ENCODE data around the gene MPHOSPH6.
A peak's percentile ranks its signal among the peaks of the same experiment; 100 is the strongest.

MPHOSPH6 gene

GRCh38 chr16:82160226-82160625 lies 9.8 kb downstream of the MPHOSPH6 start:
- Mint-ChIP-seq H3K4me1 (peaks cover 23% of the 10 kb centered on the region), H3K9me3 (peaks cover 11% of the 10 kb centered on the region), H3K4me3 (no peak overlapping the region), H3K27me3 (ENCODE audit: low read depth, poor library complexity) (no peaks in the 10 kb centered on the region), H3K27ac (no peak overlapping the region), H3K36me3 (ENCODE audit: low read depth) (peaks cover 94% of the 10 kb centered on the region)
- no peak for DNase-seq
- TF ChIP-seq CTCF (IDR thresholded peaks at IDR 0.05): no peak

GRCh38 chr16:82157836-82158235 lies 12.2 kb downstream of the MPHOSPH6 start:
- no peak overlapping the region for H3K4me3 Mint-ChIP-seq
- peaks cover 22% of the 10 kb centered on the region for H3K4me1 Mint-ChIP-seq
- no peaks in the 10 kb centered on the region for H3K27me3 Mint-ChIP-seq (ENCODE audit: low read depth, poor library complexity)
- no peak for TF ChIP-seq CTCF (IDR thresholded peaks at IDR 0.05)
- H3K36me3 Mint-ChIP-seq (ENCODE audit: low read depth): peaks cover 96% of the 10 kb centered on the region
- DNase-seq: no peak
- H3K9me3 Mint-ChIP-seq: peaks cover 25% of the 10 kb centered on the region
- peak overlapping the region; percentile 1 for H3K27ac Mint-ChIP-seq

GRCh38 chr16:82157534-82157812 lies 12.6 kb downstream of the MPHOSPH6 start:
- Mint-ChIP-seq H3K27me3 (ENCODE audit: low read depth, poor library complexity) (no peaks in the 10 kb centered on the region), H3K27ac (peak overlapping the region; percentile 1), H3K4me3 (no peak overlapping the region), H3K9me3 (peaks cover 25% of the 10 kb centered on the region), H3K4me1 (peaks cover 22% of the 10 kb centered on the region), H3K36me3 (ENCODE audit: low read depth) (peaks cover 94% of the 10 kb centered on the region)
- no peak for DNase-seq
- TF ChIP-seq CTCF (IDR thresholded peaks at IDR 0.05): no peak

GRCh38 chr16:82156761-82157533 lies 13.1 kb downstream of the MPHOSPH6 start:
- no peak for DNase-seq
- peaks cover 93% of the 10 kb centered on the region for H3K36me3 Mint-ChIP-seq (ENCODE audit: low read depth)
- H3K4me1 Mint-ChIP-seq: peaks cover 23% of the 10 kb centered on the region
- H3K27ac Mint-ChIP-seq: no peak overlapping the region
- H3K9me3 Mint-ChIP-seq: peaks cover 25% of the 10 kb centered on the region
- H3K4me3 Mint-ChIP-seq: no peak overlapping the region
- no peaks in the 10 kb centered on the region for H3K27me3 Mint-ChIP-seq (ENCODE audit: low read depth, poor library complexity)
- TF ChIP-seq CTCF (IDR thresholded peaks at IDR 0.05): no peak

GRCh38 chr16:82152641-82153112 lies 17.3 kb downstream of the MPHOSPH6 start:
- Mint-ChIP-seq H3K36me3 (ENCODE audit: low read depth) (peaks cover 82% of the 10 kb centered on the region), H3K9me3 (peaks cover 25% of the 10 kb centered on the region), H3K4me1 (peaks cover 25% of the 10 kb centered on the region), H3K27me3 (ENCODE audit: low read depth, poor library complexity) (no peaks in the 10 kb centered on the region), H3K27ac (peak overlapping the region; percentile 86), H3K4me3 (no peak overlapping the region)
- TF ChIP-seq CTCF (IDR thresholded peaks at IDR 0.05): no peak
- no peak for DNase-seq

GRCh38 chr16:82152196-82152595 lies 17.8 kb downstream of the MPHOSPH6 start:
- peaks cover 25% of the 10 kb centered on the region for H3K9me3 Mint-ChIP-seq
- DNase-seq: no peak
- TF ChIP-seq CTCF (IDR thresholded peaks at IDR 0.05): no peak
- no peak overlapping the region for H3K4me3 Mint-ChIP-seq
- no peaks in the 10 kb centered on the region for H3K27me3 Mint-ChIP-seq (ENCODE audit: low read depth, poor library complexity)
- peaks cover 82% of the 10 kb centered on the region for H3K36me3 Mint-ChIP-seq (ENCODE audit: low read depth)
- peaks cover 25% of the 10 kb centered on the region for H3K4me1 Mint-ChIP-seq
- peak overlapping the region; percentile 41 for H3K27ac Mint-ChIP-seq

Data from nephron progenitor cell (in vitro differentiated cells).